Activated naive CD4-positive, alpha-beta T cell treated with anti-CD3 and anti-CD28 coated beads for 36 hours (primary cell): Measurements from ENCODE around the gene FANK1. TPM values are rescaled to one million over a fixed set of nuclear protein-coding genes. Genes with fewer than 3 reads are reported as not detected.
"Not testable (repeated sequence)": the region's sequence is repeated elsewhere in the genome, so short reads cannot be mapped to it uniquely, and the experiment has no call there.

ENCODE experiments used
- CTCF ChIA-PET: fragments of 350-600 bp; sonication (Branson Sonifier 250); formaldehyde crosslinking; loops from one replicate; lab custom pipeline; 2021; ENCODE audit warnings: antibody characterized with exemption; lab: Charles Lee
- DNase-seq: peaks from one replicate; pipeline ENCODE4 v3.0.0-alpha.2; 2020
- H3K27ac Mint-ChIP-seq: one replicate; pipeline ENCODE4 v1.8.0; 2021; ENCODE audit warnings: mild to moderate bottlenecking, mixed read lengths
- H3K27me3 Mint-ChIP-seq: one replicate; pipeline ENCODE4 v1.8.0; 2021; ENCODE audit warnings: low read depth, mixed read lengths
- H3K36me3 Mint-ChIP-seq: one replicate; pipeline ENCODE4 v1.8.0; 2021; ENCODE audit warnings: low read depth, mixed read lengths
- H3K4me1 Mint-ChIP-seq: one replicate; pipeline ENCODE4 v1.8.0; 2021; ENCODE audit warnings: low read depth, mixed read lengths
- H3K4me3 Mint-ChIP-seq: one replicate; pipeline ENCODE4 v1.8.0; 2021; ENCODE audit warnings: mild to moderate bottlenecking, moderate library complexity, mixed read lengths
- H3K9me3 Mint-ChIP-seq: one replicate; pipeline ENCODE4 v1.8.0; 2021; ENCODE audit warnings: mixed read lengths
- intact Hi-C: fragments of 100-400 bp; cut with micrococcal nuclease; formaldehyde crosslinking; loops from one replicate; pipeline ENCODE4 v1.15.1; 2023
- total RNA-seq, 2 experiments: library from RNA; stranded (reverse); gene quantifications; one replicate each; pipeline ENCODE4 v1.2.3, GENCODE V29; 2021

Gene FANK1
- total RNA-seq, 2 experiments from 2014 or later: 0.38 to 0.52 TPM

DNA sequence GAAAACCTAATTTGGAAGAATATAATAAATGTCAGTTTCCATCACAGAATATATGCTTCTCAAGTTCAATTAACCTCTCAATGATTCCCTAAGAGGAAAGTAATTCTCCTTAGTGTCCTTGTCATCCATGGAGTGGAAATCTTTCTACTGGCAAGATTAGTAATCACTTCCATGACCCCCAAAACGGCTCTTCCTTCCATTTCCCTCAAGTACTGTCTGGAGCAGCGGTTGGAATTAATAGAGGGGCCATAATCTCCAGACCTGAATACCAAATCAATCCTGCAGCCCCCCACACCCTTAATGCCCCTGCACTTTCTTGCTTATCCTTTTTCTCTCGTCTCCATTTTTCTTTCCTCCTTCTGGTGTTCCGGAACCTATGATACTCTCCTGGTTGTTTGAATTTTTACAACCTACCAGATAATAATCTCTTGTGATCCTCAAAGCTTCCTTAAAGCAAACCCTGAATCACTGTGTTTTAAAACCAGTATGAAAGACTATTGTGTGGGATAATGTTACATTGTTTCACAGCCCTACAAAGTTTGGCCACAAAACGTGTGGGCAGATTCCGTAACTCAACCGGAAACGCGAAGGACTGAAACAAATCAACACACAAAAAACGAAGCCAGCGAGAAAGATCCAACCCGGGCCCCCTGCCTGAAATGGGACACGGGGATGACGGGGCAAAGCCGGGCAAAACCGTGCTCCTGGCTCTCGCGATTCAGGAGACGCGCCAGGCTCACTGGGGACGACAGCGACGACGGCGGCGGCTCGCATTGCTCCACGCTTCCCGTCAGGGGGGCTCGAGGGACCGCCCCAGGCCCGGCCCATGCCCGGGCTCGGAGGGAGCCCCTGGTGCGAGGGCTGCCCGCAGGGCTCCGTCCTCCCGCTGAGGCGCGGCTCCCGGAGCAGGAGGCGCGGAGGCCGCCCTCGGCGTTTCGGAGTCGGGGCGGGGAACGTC, 955 bp upstream of the FANK1 start:
- intact Hi-C loops: loop anchor here (1.0 to 10.0 kb wide), 3 partner anchors 72 to 1399 kb away; partner anchors contain the start of genes BCCIP, EDRF1 and UROS
- Mint-ChIP-seq H3K27ac (peak overlapping the region; percentile 63), H3K4me1 (peaks cover 11% of the 10 kb centered on the region), H3K4me3 (peak overlapping the region; percentile 76)
- peak; percentile 71 for DNase-seq
- H3K36me3 Mint-ChIP-seq, H3K9me3 Mint-ChIP-seq, CTCF ChIA-PET, H3K27me3 Mint-ChIP-seq: not testable (repeated sequence)

DNA sequence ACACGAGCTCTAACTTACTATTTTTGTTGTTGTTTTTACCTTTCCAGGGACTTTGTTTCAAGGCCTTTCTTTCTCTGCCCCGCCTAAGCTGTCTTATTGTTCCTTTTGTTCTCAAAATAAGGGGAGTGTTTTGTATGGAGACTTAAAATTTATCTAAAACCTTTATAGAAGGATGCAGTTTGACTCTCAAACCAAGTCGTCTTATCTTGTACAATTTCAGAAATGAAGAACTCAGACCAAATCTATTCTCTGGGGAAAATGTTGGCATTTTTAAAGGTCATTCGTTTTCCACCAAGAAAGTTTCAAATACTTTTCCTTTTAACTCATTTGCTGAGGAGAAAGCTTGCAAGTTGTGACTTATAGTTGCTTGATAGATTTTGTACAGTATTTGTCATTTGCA, 953 bp downstream of the FANK1 start:
- CTCF ChIA-PET: not testable (repeated sequence)

DNA sequence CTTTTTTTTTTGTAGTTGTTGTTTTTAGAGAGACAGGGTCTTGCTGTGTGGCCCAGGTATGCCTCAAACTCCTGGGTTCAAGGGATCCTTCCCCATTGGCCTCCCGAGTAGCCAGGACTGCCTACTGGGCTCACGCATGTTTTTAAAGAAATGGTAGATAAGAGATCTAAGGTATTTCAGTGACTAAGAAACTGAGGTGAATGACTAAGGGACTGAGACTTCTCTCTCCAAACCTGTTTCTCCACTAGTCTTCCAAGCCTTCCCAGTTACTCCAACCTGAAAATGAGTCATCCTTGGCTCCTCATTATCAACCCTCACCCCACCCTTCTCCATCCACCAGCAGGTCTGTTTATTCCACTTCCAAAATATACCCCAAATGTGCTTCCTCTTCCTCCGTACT, 4.6 kb downstream of the FANK1 start:
- H3K27ac Mint-ChIP-seq, DNase-seq, H3K9me3 Mint-ChIP-seq, H3K4me3 Mint-ChIP-seq, H3K27me3 Mint-ChIP-seq, H3K4me1 Mint-ChIP-seq, CTCF ChIA-PET, intact Hi-C loops, H3K36me3 Mint-ChIP-seq: not testable (repeated sequence)

More for the DNA sequence above, 953 bp downstream of the FANK1 start:
- Mint-ChIP-seq H3K4me1 (peaks cover 11% of the 10 kb centered on the region), H3K4me3 (peak overlapping the region; percentile 80)
- H3K36me3 Mint-ChIP-seq, DNase-seq, H3K27ac Mint-ChIP-seq, H3K27me3 Mint-ChIP-seq, H3K9me3 Mint-ChIP-seq: not testable (repeated sequence)
- intact Hi-C loops: loop anchor here (2.0 to 10.0 kb wide), 2 partner anchors 179 to 1397 kb away; partner anchors contain the start of gene EDRF1

DNA sequence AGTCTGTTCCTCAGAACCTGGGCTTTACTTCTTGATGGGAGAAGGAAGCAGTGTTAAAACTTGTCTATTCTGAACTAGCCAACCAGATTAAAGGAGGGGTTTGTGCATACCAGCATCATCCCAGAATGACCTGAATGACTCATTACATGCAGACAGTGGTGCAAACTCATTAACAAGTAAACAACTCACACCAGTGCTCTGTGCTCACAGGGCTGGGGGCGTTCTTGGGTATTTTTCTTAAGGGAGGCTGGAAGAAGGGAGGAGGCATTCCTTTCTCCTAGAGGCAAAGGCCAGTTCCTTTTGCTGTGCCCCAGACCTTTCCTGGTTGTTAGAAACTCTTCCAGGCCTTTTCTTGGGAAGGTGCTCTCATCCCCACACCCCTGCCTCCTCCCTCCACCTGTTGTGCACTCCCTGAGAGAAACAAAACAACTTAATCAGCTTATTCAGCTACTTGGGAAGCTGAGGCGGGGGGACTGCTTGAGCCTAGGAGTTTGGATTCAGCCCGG, 6.8 kb downstream of the FANK1 start:
- CTCF ChIA-PET, H3K36me3 Mint-ChIP-seq, H3K4me3 Mint-ChIP-seq, H3K9me3 Mint-ChIP-seq, H3K27ac Mint-ChIP-seq, H3K4me1 Mint-ChIP-seq, intact Hi-C loops, DNase-seq: not testable (repeated sequence)
- peaks cover 12% of the 10 kb centered on the region for H3K27me3 Mint-ChIP-seq

DNA sequence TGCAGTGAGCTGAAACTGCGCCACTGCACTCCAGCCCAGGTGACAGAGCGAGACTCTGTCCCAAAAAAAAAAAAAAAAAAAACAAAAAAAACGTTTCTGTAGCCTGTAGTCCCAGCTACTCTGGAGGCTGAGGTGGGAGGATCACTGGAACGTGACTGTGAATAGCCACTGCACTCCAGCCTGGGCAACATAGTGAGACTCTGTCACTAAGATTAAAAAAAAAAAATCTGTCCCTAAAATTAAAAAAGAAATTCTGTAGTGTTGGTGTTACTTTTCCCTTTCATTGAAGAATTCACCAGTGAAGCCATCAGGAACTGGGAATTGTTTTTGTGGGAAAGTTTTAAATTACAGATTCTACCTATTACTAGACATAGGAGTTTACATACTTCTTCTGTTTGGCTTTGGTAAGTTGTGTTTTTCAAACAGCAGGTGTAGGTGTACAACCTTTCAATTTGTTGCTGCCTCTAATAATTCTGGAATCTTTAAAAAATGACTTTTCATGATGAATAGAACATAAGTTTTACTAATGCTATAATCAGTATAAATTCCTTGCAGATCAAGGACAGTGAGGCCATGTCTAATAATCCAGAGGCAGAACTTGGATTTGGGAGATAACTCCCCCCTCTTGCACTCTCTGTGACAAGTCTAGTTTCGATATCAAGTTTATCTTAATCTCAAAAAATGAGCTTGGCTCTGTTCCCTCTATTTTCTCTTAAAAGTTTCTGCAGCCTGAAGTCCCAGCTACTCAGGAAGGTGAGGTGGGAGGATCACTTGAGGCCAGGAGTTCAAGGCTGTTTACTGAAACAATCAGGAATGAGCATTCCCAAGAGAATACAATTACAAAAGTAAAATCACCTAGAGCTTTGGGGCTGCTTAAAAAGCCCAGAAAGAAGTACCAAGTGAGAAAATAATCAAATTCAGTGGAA, 9.0 kb downstream of the FANK1 start:
- H3K4me1 Mint-ChIP-seq, H3K36me3 Mint-ChIP-seq, H3K27ac Mint-ChIP-seq, DNase-seq, H3K9me3 Mint-ChIP-seq, H3K4me3 Mint-ChIP-seq, intact Hi-C loops: not testable (repeated sequence)
- H3K27me3 Mint-ChIP-seq: peaks cover 12% of the 10 kb centered on the region
- CTCF ChIA-PET: interaction anchor here (0.7 kb wide), 1 partner anchor 87 kb away, joined by 3 read pairs; no protein-coding TSS in a partner anchor

DNA sequence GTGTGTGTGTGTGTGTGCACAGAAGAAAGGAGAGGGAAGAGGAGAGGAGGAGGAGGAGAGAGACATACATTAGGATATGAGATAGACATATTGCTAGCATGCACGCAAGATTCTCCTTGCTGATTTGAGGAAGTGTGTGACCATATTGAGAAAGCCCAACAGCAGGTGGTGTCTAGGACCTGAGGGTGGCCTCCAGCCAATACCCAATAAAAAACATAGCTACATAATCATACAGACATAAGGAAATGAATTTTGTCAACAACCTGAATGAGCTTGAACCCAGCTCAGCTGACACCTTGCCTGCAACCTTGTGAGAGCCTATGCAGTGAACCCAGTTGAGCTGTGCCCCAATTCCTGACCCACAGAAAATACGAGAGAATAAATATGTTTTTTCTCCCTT, 11.2 kb downstream of the FANK1 start:
- CTCF ChIA-PET: interaction anchor here (0.6 kb wide), 1 partner anchor 1854 kb away, joined by 3 read pairs; no protein-coding TSS in a partner anchor
- intact Hi-C loops, DNase-seq: not testable (repeated sequence)

DNA sequence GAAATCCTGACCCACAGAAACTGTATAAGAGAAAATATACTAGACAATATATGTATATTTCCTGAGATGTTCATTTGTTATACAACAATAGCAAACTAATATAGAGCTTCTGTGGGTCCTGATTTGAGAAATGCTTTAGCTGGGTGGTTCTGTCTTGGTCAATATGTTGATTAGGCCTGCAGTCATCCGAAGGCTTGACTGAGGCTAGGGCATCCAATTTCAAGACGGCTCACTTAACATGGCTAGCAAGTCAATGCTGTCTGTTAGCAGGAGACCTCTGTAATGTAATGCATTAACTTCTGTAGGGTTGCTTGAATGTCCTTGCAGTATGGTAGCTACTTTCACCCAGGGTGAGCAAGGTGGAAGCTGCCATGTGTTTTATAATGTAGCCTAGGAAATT, 12.4 kb downstream of the FANK1 start:
- H3K4me3 Mint-ChIP-seq, H3K4me1 Mint-ChIP-seq, intact Hi-C loops, CTCF ChIA-PET, H3K9me3 Mint-ChIP-seq, H3K27ac Mint-ChIP-seq, DNase-seq, H3K36me3 Mint-ChIP-seq: not testable (repeated sequence)
- H3K27me3 Mint-ChIP-seq: peaks cover 12% of the 10 kb centered on the region

More for the DNA sequence above, 11.2 kb downstream of the FANK1 start:
- H3K36me3 Mint-ChIP-seq, H3K4me1 Mint-ChIP-seq, H3K4me3 Mint-ChIP-seq, H3K9me3 Mint-ChIP-seq, H3K27ac Mint-ChIP-seq: not testable (repeated sequence)
- H3K27me3 Mint-ChIP-seq: peaks cover 12% of the 10 kb centered on the region

DNA sequence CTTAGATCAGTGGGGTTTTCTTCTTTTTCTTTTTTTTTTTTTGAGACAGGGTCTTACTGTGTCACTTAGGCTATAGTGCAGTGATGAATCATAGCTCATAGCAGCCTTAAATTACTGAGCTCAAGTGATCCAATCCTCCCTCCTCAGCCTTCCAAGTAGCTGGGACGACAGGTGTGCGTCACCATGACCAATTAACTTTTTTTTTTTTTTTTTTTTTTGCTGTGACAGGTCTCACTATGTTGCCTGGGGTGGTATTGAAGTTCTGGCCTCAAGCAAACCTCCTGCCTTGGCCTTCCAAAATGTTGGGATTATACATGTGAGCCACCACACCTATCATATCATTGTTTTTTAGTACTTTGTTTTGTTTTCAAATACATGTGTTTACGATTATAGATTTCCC, 13.1 kb downstream of the FANK1 start:
- H3K4me3 Mint-ChIP-seq, DNase-seq, H3K4me1 Mint-ChIP-seq, H3K9me3 Mint-ChIP-seq, intact Hi-C loops, H3K36me3 Mint-ChIP-seq, H3K27ac Mint-ChIP-seq, CTCF ChIA-PET: not testable (repeated sequence)
- peaks cover 13% of the 10 kb centered on the region for H3K27me3 Mint-ChIP-seq

DNA sequence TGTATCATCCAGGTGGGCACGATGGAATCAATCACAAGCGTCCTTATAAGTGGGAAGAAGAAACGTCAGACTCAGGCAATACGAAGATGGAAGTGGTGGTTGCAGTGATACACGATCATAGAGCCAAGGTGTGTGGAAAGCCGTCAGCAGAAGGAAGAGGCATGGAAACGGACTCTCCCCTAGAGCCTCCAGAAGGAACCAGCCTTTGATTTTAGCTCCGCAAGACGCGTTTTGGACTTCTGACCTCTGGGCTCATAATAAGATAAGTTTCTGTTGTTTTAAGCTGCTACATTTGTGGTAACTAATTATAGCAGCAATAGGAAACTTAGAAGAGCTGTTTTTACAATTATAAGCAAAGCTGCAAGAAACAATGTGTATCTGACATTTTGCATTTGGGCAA, 14.8 kb downstream of the FANK1 start:
- peaks cover 9% of the 10 kb centered on the region for H3K27me3 Mint-ChIP-seq
- no peak overlapping the region for H3K4me3 Mint-ChIP-seq
- CTCF ChIA-PET: no interaction called here
- no peaks in the 10 kb centered on the region for H3K9me3 Mint-ChIP-seq
- no peaks in the 10 kb centered on the region for H3K36me3 Mint-ChIP-seq
- H3K4me1 Mint-ChIP-seq: no peaks in the 10 kb centered on the region
- intact Hi-C loops: no loop called here
- no peak overlapping the region for H3K27ac Mint-ChIP-seq
- DNase-seq: no peak

DNA sequence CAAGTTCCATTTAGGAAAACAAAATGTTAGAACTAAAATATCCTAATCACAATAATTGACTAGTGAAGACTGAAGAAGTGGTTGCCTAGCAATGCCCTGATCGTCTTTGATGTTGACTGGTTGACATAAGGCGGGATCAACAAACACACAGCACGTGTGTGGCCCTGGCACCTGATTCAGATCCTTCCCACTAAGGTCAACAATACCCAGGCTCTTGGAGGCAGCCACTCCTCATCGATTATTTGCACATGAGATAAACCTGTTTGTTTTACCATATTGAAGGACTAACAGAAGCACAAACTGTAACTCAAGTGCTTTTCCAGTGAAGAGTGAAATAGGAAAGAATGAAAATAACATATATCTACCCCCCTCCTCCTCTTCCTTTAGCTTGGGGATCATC, 15.6 kb downstream of the FANK1 start:
- Mint-ChIP-seq H3K36me3 (no peaks in the 10 kb centered on the region), H3K27me3 (peaks cover 9% of the 10 kb centered on the region), H3K4me3 (no peak overlapping the region), H3K27ac (no peak overlapping the region), H3K4me1 (no peaks in the 10 kb centered on the region), H3K9me3 (no peaks in the 10 kb centered on the region)
- intact Hi-C loops: no loop called here
- CTCF ChIA-PET: no interaction called here
- no peak for DNase-seq

DNA sequence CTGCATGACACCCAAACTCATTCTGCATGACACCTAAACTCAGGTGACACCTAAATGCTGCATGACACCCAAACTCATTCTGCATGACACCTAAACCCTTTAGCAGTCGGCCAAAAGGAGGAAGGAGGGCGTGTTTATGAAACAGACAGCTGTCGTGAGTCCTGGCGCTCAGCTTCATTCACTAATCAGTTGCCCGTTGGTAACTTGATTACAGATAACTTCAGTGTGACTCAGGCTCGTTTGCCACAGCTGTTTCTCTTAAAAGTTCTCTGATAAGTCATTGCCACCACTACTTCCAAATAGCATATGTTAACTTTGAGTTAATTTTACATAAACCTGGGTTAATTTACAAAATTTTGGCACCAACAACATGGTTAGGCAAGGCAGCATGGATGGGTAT, 16.9 kb downstream of the FANK1 start:
- CTCF ChIA-PET, H3K4me1 Mint-ChIP-seq, H3K27me3 Mint-ChIP-seq, H3K36me3 Mint-ChIP-seq, H3K9me3 Mint-ChIP-seq, H3K4me3 Mint-ChIP-seq, H3K27ac Mint-ChIP-seq, DNase-seq, intact Hi-C loops: not testable (repeated sequence)

DNA sequence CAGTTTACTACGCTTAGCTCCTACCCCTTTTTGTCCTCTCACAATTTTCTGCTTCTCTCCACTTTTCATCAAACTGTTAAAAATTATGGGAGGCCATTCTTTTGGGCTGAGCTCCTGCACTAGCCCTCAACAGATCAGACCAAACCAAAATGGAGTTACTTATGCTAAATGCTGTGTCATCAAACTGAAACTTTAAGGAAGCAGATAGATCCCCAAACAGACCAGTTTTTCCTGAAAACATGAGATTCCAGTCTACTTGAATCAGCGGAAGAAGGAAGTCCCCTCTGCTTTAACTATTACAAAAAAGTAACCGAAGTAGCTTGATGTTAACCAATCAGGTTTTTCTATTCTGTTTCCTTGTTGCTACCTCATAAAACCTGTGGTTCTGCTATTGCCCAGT, 20.6 kb downstream of the FANK1 start:
- H3K9me3 Mint-ChIP-seq: peaks cover 2% of the 10 kb centered on the region
- H3K27ac Mint-ChIP-seq: no peak overlapping the region
- CTCF ChIA-PET: no interaction called here
- peaks cover 4% of the 10 kb centered on the region for H3K27me3 Mint-ChIP-seq
- no peaks in the 10 kb centered on the region for H3K36me3 Mint-ChIP-seq
- intact Hi-C loops: no loop called here
- no peak overlapping the region for H3K4me3 Mint-ChIP-seq
- H3K4me1 Mint-ChIP-seq: no peaks in the 10 kb centered on the region
- no peak for DNase-seq
